Activated CD4-positive, CD25-positive, alpha-beta regulatory T cell treated with anti-CD3 and anti-CD28 coated beads, Interleukin-2, amount 50 U/mL, for 72 hours (primary cell): ENCODE measurements around the gene NINL.

ENCODE experiments used
- DNase-seq: peaks from one replicate; pipeline ENCODE4 v3.0.0; 2021

Gene NINL

DNA sequence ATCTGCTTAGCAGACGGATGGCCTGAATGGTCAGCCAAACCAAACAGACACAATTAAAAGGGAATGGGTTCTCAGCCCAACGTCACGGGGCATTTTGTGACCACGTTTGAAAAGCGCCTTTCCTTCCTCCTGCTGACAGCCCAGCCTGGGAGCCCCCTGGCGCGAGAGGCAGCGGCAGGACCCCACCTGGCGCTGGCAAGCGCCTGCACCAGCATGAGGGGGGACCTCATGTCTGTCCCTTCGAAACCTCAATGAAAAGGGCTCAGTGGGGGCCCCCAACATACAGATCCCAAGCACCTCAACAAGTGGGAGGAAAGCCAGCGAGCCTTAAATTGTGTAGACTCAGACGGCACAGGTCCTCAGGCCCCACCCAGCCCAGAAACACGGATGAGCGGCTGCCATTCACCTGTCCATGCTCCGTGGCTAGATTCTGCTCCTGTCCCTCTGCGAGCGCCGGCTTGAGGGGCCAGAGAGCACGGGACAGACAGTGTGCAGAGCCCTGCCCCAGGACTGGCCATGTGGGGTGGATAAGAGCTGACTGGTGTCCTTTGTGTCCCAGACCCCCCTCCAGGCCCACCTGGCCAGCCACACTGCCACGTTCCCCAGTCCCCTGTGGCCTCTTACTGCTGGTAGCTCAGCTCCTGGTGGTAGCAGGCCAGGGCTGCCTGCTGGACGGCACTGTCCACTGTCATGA lies 87.6 kb downstream of the NINL start:
- no peak for DNase-seq

DNA sequence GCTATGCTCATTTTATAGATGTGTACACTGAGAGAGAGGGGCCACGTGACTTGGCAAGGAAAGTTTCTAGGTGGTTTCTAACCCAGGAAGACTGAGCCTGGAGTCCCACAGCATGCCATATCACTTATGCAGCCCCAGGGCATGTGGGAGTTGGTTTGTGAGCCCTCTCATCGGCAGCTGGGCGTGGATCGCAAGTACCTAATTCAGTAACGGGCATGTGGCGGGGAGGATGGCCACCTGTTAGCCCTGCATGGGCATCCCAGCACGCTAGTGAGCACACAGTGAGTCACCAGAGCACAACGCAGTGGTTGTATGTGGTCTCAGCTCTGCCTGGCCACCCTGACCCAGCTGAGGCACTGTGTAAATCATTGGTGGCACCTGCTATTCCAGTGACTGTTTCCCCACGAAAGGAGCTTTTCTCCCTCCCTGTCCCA lies 88.3 kb downstream of the NINL start:
- no peak for DNase-seq

DNA sequence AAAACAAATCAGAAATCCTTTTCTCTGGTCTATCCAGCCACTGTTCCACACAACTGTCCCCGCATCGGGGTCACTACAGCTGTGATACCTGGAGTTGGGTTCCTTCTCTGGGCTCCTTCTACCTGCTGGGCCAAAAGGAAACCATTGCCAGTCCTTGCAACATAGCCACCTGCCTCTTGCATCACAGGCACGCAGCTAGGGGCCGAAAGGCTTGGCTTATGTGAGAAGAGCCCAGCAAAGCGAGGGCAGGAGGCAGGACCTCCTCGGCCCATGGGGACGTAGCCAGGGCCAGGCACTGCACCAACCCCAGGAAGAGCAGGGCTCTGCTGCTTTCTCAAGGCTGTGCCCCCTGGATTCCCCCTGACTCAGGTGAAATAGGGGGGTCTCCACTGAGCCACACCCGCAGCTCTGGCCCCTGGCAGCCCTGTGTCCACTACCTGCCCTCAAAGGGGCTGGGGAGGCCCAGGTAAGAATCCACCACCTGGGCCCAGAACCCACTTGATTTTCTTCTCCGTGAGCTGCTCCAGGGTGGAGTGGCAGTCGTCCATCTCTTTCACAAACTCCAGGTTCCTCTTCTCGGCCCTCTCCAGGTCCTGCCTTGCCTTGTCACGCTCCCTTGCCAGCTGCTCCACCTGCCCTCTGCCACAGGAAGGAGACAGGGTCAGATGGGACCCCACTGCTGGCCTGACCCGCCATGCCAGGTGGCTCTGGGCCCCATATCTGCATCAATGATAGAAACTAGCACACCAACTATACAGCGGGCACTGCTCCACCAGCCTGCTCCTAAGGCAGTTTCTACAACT lies 89.0 kb downstream of the NINL start:
- no peak for DNase-seq

DNA sequence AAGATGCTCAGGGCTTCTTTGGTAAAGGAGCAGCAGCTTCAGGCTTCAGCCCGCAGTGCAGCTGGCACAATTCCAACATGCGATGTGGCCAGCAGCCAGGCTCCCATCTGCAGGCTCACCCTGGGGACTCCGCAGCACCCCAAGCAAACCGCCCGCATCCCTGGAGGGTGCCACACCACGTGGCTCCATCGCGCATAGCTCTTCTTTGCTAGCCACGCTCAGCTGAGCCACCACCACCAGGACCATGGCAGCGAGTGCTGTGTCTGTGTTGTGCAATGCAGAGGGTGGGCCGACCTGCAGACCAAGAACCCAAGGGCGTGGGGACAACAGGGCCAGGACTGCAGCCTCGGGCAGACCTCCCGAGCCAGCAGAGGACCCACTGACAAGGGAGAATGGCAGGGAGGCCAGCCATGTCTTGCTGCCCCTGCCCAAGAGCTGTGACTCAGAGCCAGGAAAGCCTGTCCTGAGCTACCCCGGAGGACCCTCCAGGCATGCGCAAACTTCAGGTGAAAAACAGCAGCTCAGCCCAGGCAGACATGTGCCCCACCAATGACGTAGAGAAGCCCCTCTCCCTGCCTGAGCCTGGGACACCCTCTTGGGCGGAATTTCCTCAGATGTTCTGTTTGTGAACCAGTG lies 90.0 kb downstream of the NINL start:
- no peak for DNase-seq

DNA sequence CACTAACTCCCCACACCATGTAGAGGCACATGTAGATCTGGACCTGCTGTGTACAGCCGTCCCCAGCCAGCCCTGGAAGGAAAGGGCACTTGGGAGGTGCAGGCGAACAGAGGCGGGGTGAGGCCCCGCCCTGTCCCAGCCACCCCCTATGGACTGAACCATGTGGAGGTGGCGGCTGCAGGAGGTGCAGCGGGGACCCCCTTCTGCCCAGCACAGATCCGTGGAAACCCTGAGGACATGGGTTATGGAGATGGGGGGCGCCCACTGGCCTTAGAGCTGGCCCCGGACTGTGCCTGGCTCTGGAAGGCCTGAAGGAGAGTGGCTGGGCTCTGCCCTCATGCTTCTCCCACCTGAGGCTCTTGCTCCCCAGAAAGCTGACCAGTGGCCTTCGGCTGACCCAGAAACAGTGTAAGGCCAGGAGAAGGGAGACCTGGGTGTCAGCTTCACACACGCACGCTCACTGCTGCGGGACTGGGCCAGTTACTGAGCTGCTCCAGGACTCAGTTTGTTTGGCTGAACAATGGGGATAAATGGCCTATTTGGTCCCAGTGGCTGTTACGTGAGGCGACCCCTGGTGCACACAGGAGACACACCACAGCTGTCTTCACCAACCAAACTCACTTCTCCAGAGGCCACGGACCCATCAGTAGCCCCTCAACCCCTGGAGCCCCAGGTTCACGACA lies 90.7 kb downstream of the NINL start:
- DNase-seq, result no peak

DNA sequence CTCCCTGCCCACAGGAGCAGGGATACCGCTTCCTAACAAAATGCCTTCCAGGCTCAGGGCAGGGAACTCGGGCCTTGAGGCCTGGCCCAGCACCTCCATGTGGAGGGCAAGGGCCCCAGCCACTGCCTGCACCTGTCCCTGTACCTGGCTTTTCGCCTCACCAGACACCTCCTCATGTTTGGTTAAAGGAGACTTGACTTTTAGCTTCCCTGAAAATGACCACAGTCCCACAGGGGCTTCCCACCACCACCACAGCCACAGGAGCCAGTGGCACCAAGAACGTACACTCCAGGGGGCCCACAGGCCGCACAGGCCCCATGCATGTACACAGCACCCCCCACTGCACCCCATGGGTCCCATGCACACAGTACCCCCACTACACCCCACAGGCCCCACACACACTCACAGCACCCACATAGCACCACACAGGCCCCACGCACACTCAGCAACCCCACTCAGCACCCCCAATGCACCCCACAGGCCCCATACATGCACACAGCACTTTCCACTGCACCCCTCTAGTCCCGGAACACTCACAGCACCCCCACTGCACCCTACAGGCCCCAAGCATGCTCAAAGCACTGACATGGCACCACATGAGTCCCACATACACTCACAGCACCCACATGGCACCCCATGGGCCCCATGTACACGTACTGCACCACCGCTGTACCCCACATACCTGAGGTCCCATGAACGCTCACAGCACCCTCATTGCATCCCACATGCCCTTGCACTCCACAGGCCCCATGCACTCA lies 91.4 kb downstream of the NINL start:
- DNase-seq, result no peak

DNA sequence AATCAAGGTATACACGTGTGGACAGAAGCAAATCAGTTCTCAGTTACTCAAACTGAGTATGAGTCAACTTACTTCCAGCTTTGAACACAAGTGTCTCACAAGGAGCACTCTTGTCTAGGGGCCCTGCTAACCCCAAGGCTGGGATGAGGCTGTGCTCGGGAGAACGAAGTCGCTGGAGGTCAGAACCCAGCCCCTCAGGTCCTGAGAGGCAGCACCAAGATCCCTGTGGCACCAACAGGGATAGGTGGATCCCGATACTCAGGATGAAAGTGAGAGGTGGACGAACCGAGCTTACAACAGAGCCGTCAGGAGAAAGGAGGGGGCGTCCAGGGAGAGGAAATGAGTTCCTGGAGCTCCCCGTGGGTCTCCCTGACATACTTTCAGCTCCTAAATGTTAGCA lies 92.2 kb downstream of the NINL start:
- no peak for DNase-seq

DNA sequence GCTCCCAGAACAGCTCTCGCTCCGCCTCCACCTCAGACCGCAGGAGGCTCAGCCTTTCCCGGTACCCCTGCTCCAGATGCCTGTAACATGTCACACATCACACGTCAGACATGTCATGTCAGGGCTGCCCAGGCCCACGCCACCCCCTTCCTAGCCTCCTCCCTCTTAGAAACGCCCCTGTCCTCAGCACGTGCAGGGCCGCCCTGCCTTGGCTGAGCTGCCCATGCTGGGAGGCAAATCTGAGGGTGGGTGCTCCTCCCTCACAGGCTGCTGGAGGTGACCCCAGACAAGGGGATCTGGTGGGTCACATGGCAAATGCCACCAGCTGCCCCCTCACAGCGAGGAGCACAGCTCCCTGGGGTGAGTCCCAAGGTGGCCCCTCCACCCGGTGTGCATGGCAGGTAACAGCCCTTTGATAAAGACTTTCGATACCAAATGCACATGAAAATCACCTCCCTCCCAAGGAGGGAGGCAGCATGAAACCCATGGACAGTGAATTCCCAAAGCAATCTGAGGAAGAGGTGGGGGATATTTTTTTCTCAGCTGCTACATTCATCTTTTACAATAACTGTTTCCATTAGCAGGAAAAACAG lies 93.8 kb downstream of the NINL start:
- no peak for DNase-seq

DNA sequence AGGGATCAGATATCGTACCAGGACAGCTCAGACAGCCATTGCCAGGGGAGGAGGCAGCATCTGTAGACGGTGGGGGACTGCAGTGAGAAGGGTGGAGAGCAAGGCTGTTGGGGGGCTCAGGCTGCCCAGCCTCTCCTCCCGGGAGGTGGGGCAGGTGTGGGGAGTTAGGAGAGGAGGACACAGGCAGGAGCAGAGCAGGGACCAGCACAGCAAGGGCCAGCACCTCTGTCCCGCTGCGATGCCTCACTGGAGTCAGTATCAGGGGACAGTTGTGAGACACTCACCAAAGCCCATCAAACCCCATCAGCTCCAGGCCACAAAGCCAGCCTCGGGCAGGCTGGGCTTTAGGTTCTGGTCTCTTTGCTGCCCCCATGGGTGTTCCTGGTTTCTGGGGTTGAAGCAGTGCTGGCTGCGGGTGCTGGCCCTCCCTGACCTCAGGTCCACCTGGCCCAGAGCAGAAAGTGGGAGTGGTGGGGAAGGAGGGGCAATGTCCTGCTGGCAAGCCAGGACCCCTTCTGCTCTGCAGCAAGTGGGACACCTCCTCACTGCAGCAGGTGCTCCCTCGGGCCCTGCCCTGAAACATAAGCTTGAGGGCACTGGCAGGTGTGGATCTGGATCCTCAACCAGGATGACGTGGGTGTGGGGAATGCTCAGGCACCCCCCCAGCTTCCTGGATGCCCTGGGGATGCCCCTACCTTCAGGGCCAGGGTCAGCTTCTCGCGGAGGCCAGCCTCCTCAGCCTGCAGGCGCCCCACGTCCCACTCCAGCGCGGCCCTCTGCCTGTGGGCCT lies 94.5 kb downstream of the NINL start:
- DNase-seq, result no peak

DNA sequence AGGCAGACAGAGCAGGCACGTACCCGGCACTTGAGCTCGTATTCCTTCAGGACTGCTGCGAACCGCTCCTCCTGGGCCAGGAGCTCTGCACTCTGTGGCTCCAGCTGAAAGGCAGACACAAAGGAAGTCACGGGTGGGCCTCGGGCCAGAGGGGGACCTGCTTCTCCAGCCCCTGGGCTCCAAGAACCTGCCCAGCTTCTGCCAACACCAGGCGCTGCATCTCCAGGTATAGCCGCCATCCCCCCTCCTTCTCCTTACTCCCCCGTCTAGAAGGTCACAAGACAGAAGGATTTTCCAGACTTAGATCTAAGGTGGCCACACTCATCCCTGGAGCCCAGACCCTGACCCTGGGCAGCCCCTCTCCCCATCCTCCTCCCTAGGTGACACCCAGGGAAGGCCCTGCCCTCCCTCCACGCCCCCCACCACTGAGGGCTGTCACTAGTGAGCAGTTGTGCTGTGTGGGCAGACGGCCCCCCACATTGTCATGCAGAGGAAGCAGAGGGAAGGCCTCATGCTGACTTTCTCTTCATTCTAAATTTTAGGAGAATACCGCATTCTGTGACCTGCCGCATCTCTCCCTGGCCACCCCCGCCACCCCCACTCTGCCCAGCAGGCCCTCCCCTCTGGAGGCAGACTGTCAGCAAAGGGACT lies 96.0 kb downstream of the NINL start:
- DNase-seq, result no peak

DNA sequence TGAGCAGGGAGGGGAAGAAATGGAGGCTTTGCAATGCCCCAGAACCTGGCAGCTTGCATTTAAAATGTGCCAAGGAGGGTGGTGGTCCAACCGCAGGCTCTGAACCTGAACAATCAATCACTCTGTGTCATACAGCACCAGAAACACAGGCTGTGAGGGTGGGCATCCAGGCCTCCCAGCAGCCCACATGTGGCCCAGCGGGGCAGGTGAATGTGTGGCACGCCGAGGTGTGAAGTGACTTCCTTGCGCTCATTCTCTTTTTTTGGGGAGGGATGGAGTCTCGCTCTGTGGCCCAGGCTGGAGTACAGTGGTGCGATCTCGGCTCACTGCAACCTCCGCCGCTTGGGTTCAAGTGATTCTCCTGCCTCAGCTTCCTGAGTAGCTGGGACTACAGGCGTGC lies 97.4 kb downstream of the NINL start:
- DNase-seq, result no peak

DNA sequence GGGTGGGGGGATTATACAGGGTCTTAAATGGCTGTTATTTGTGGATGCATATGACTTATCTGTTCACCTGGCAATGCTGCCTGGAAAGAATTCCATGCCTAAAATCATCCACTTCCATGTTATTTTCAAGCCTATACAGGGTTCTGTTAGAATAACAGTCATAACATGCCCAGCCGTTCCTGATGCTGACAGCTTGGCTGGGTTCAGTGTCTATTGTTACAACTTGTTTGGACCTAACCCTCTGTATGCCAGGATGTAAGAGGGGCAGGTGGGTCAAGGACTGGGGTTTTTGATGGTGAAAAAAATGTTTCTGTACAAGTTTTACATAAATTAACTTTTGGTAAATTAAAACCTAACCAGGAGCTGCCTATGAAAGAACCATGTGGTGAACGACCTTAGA lies 98.0 kb downstream of the NINL start:
- DNase-seq, result no peak

DNA sequence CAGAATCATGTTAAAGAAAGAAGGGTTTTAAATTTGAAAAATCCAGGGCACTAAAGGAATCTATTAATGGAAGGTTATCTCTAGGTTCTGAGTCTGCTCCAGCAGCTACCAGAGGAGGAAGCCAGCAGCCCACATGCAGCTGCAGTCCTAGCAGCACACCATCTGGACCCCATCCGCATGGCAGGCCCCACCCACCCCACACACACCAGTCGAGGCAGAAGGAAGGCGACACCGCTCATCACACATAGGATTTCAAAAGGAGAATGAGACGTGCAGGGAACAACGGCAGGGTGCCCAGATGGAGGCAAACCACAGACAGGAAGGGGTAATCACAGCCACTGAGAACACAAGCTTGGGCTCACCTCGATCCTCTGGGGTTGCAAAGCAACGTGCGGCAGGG lies 99.0 kb downstream of the NINL start:
- DNase-seq, result no peak

DNA sequence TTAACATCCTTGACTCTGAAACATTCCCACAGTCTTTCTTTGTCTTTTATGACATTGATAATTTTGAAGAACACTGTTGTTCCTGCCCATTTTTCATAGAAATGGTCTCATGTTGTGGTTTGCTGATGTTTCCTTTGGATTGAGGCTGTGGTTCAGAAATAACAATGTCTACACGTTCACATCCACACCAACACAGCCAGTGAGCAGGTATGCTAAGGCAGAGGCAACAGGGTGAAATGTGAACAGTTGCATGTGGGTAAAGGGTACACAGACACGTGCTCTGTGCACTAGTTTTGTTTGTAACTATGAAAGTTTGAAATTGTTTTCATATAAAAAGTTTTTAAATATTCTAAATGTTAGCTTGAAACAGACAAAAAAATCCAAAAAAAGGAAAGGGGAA lies 99.5 kb downstream of the NINL start:
- no peak for DNase-seq

DNA sequence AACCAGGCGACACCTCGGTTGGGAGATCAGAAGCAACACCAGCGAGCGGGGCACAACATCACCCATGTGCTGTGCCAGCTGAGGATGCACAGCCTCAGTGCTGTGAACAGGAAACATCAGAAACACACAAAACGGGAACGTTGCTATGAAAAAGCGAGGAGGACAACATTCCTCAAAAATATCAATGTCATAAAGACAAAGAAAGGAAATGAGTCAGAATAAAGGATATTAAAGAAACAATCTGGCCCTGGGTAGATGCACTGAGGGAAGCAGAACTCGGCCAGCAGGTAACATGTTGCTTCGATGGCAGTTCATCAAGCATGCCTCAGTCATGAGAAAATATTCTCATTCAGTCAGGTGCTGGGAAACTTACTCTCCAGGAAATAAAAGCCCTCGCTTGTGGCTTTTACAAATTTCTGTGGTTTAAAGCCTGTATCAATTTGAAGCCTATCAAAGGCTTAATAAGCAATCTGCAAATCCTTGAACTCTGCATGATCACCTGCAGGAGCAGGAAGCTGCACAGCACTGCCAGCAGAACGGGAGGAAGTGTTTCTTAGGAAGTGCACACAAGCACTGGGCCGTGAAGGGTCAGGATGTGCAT lies 100.3 kb downstream of the NINL start:
- no peak for DNase-seq

DNA sequence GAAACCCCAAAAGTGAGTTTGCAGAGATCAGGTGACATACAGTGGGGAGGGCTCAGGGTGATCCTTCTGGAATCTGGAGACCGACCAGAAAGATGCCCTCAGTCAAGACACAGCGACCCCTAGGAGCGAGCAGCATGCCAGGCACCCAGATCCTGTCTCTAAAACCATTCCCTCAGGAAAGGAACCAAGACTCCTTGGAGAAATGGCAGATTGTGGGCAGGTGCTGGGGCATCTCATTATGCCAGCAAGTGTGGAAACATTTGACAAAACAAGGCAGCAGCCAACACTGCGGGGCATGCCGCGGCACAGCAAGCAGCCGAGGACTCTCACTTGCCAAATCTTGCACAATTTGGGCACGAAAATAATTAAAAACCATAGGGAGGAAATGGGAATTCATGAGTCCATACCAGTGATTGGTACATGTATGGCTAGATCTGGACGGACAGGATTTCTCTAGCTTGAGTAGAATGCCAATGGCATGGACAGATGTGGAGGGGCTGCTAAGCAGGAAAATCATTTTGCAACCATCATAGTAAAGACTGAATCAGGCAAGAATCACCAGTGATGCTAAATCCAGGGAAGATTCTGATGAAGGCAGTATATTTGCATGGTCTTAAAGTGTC lies 101.0 kb downstream of the NINL start:
- DNase-seq, result no peak

DNA sequence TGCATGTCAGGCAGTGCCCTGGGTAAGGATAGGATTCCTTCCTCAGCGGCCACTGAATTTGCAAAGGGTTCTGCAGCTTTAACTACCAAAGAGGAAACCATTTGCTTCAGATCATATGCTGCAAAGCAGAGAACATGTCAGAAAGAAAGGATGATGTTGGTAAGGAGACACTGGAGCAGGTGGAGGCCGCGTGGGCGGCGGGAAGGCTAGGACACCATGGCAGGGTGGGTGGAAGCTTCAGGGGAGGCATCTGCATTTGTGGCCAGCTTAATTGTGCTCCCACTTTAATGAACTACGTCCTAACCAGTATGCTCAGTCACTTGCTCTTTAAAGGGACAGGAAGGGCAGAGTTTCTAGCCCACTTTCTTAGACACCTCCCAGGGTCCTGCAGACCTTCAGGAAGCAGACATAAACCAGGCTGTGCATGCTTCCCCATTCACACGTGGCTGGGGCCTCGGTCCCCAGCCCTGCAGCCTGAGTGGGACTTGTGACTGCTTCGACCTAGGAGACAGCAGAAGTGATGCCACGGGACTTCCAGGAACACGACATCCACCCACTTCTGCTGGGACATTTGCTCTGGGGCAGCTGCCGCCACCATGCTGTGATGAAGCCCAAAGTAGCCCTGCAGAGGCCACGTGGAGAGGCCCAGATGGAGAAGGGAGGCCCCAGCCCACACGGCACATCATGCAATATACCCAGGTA lies 101.7 kb downstream of the NINL start:
- DNase-seq, result no peak

DNA sequence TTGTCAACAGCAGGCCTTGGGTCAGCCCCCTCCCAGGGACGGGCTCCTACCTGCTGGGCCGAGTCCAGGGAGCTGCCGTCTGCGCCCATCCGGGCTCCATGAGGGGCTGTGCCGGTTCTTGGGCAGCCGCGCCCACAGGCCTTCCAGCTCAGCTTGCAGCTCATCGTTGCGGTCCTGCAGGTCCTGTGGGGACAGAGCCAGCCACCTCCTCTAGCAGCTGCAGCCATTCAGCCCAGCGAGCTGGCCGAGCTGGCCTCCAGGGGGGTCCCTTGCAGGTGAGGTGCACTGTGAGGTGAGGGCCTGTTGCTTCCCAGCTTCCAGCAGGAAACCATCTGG lies 103.4 kb downstream of the NINL start:
- DNase-seq, result no peak

DNA sequence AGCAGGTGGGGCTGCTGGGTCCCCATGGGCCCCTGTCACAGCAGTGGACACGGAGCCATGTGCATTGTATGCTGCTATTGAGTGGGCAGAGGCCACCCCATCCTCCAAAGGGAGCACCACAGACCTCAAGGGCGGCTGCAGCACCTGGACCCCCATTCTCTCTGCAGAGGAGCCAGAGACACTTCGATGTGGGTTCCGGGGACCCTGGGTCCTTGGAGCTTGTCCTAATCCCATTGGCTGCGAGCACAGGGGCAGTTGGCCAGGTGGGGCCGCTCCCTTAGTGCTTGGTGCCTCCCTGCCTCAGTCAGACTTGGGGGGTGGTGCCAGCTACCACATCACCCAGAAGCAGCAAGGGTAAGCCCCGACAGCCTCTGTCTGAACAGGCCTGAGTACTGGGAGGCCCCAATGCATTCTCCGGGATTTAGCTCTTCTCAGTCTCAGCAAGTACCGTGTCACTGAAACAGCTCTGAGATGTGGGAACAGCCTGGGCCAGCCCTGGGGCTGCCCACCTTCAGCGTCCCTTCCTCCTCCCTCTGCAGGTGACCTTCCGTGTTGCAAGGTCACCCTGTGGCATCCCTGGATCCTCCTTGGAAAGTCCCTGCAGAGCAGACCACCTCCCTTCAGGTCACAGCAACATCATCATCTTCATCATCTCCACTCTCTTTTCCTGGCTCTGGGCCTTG lies 104.0 kb downstream of the NINL start:
- DNase-seq, result no peak
